ENCODE measurements around the gene NIP7. TPM values are rescaled to one million over a fixed set of nuclear protein-coding genes. Genes with fewer than 3 reads are reported as not detected.

The NIP7 gene
- total RNA-seq, 2 donors from 2014 or later, result 22.0 to 23.7 TPM

DNA sequence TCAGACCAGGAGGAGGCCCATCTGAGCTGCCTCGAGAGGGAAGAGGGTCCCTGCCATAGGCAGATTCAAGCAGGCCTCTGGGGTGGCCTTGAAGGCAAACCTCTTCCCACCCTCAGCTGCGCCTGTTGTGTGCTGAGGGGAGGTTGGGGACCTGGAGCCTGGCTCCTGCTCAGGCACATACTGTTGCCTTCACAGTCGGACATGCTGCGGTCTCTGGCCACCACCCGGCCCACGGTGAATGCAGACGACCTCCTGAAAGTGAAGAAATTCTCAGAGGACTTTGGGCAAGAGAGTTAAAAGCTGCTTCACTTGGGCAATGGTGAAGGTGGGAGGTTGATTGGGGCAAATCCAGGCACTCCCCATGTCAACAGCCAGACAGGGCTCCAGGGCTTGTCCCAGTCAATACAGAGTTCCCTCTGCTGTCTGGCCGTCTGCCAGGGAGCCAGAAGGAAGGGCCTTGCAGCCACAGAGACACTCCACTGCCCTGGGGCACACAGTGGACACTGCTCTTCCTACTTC is 15.5 kb upstream of the NIP7 start:
- Histone ChIP-seq H3K4me1 (peaks cover 31% of the 10 kb centered on the region), H3K27ac (no peak overlapping the region), H3K27me3 (no peaks in the 10 kb centered on the region), H3K36me3 (peaks cover 28% of the 10 kb centered on the region), H3K4me3 (no peak overlapping the region), H3K9me3 (no peaks in the 10 kb centered on the region), H3K9ac (ENCODE audit: low read depth in 2 of 2, low read length in 2 of 2) (no peak overlapping the region)
- intact Hi-C loops (cut with DNase I), result no loop called here
- no peak for TF ChIP-seq CTCF (IDR thresholded peaks at IDR 0.05)
- peak; percentile 69 for DNase-seq

GRCh38 chr16:69324585-69325253 is 14.9 kb upstream of the NIP7 start:
- H3K4me1 ChIP-seq, result peaks cover 35% of the 10 kb centered on the region
- H3K9ac ChIP-seq (ENCODE audit: low read depth in 2 of 2, low read length in 2 of 2), result no peak overlapping the region
- no peaks in the 10 kb centered on the region for H3K9me3 ChIP-seq
- intact Hi-C loops (cut with DNase I), result no loop called here
- H3K27ac ChIP-seq, result no peak overlapping the region
- H3K4me3 ChIP-seq, result no peak overlapping the region
- no peak for DNase-seq
- no peaks in the 10 kb centered on the region for H3K27me3 ChIP-seq
- H3K36me3 ChIP-seq, result peaks cover 23% of the 10 kb centered on the region
- TF ChIP-seq CTCF (IDR thresholded peaks at IDR 0.05), result no peak

DNA sequence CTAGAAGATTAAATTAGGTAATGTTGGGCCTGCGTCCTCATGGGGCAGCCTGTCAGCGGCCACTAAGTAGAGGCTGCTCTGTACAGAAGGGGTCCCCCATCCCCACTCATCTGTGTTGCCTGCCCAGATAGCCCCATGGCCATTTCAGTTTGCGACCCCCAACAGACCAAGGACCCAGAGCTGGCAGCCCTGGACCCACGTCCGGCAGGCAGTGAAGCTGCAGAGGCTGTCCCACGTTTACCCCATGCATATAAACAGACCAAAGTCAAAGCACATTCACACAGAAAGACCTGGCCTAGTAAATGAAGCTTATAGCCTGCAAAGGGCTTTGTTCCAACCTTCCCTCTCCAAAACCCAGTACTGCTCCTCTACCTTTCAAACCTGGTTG is 13.8 kb upstream of the NIP7 start:
- DNase-seq, result no peak
- Histone ChIP-seq H3K36me3 (peaks cover 17% of the 10 kb centered on the region), H3K27ac (peak overlapping the region; percentile 19), H3K4me1 (peaks cover 35% of the 10 kb centered on the region), H3K27me3 (no peaks in the 10 kb centered on the region), H3K9ac (ENCODE audit: low read depth in 2 of 2, low read length in 2 of 2) (no peak overlapping the region), H3K4me3 (no peak overlapping the region), H3K9me3 (no peaks in the 10 kb centered on the region)
- TF ChIP-seq CTCF (IDR thresholded peaks at IDR 0.05), result no peak
- intact Hi-C loops (cut with DNase I), result no loop called here

DNA sequence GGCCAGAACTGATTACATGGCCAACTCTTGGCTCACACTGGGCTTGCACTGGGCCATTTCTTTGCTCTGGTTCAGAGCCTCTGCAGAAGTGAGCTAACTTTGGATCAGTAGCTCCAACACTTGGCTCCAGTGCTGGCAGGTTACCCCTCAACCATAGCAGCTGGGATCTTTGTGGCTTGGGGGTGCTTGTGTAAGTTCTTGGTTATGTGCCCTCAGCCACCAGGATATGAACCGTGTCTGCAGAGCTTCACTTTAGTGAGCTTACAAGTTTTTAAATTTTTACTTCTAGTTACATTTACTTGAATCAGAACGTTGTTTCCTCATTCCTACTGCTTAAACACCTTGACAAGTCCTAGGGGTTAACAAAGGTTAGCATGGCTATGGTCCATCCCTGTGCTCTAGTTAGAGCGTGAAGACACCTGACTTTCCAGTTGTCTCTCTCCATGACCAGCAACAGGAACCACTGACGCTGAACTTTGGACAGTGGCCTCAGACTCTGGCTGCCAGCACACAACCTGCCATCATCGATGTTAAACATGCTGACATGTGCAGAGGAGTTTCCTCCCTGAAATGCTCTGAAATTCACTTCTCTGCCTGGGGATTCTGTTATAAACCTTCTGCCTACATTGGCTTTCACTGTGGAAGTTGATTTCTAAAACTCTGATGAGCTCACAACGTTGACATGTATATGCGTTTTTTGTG is 13.2 kb upstream of the NIP7 start:
- Histone ChIP-seq H3K4me1 (peaks cover 35% of the 10 kb centered on the region), H3K27ac (peak overlapping the region; percentile 19), H3K4me3 (no peak overlapping the region), H3K27me3 (no peaks in the 10 kb centered on the region), H3K36me3 (peaks cover 11% of the 10 kb centered on the region), H3K9ac (ENCODE audit: low read depth in 2 of 2, low read length in 2 of 2) (peak overlapping the region in 1 of 2 donors; percentile 21), H3K9me3 (no peaks in the 10 kb centered on the region)
- intact Hi-C loops (cut with DNase I), result no loop called here
- TF ChIP-seq CTCF (IDR thresholded peaks at IDR 0.05), result no peak
- peak; percentile 72 for DNase-seq

GRCh38 chr16:69327585-69328310 is 11.8 kb upstream of the NIP7 start:
- DNase-seq, result no peak
- Histone ChIP-seq H3K4me1 (peaks cover 35% of the 10 kb centered on the region), H3K9ac (ENCODE audit: low read depth in 2 of 2, low read length in 2 of 2) (peak overlapping the region in 1 of 2 donors; percentile 12)

More at GRCh38 chr16:69327585-69328310, 11.8 kb upstream of the NIP7 start:
- no peak for TF ChIP-seq CTCF (IDR thresholded peaks at IDR 0.05)
- Histone ChIP-seq H3K4me3 (no peak overlapping the region), H3K9me3 (no peaks in the 10 kb centered on the region), H3K36me3 (peaks cover 3% of the 10 kb centered on the region), H3K27ac (no peak overlapping the region), H3K27me3 (no peaks in the 10 kb centered on the region)
- intact Hi-C loops (cut with DNase I), result no loop called here
